GM12878 (cell line): ENCODE data around the gene C1QL4. TPM values are rescaled to one million over a fixed set of nuclear protein-coding genes. Genes with fewer than 3 reads are reported as not detected.

Experiments
- ATAC-seq: fragments of 200-7000 bp; cut with Tn5 transposase; 3 replicates; pipeline ENCODE4 v1.9.1; 2020; ENCODE audit warnings: mild to moderate bottlenecking, moderate library complexity
- BruUV-seq: library from RNA; stranded (reverse); fragments of 400-500 nt; replicated peaks from 2 replicates; lab custom pipeline; 2021; lab: Mats Ljungman, UMichigan
- CTCF ChIA-PET: fragments of 300-600 bp; sonication (Branson Sonifier 250); formaldehyde crosslinking; extraction: SDS; loops from one replicate; lab custom pipeline; 2021; ENCODE audit warnings: inconsistent platforms; lab: Yijun Ruan, JAX
- POLR2A ChIA-PET: fragments of 350-600 bp; formaldehyde crosslinking; extraction: SDS; loops from one replicate; lab custom pipeline; 2021; ENCODE audit warnings: inconsistent platforms; lab: Charles Lee
- RAD21 ChIA-PET: fragments of 300-600 bp; sonication (Branson Sonifier 250); formaldehyde crosslinking; loops from one replicate; lab custom pipeline; 2023; ENCODE audit warnings: antibody characterized with exemption; ENCODE audit not compliant: unreplicated experiment; lab: Charles Lee
- SMC1A ChIA-PET: fragments of 300-600 bp; sonication (Branson Sonifier 250); formaldehyde crosslinking; loops from one replicate; lab custom pipeline; 2023; ENCODE audit not compliant: unreplicated experiment, uncharacterized antibody; lab: Charles Lee
- DNase-seq: peaks from one replicate; pipeline ENCODE4 v3.0.0-alpha.2; 2011; ENCODE audit warnings: low read depth, low spot score
- FAIRE-seq: peaks from 3 replicates; lab custom pipeline; 2011; peaks lifted over from hg19 to GRCh38; lab: Jason Lieb, UNC
- H2AFZ ChIP-seq: 2 replicates; pipeline ENCODE4 v1.6.0; 2011; ENCODE audit warnings: low read depth, low read length, control low read depth; ENCODE audit not compliant: control insufficient read depth
- H3K27ac ChIP-seq: 2 replicates; pipeline ENCODE4 v1.5.1; 2011; ENCODE audit warnings: control low read depth; ENCODE audit not compliant: control insufficient read depth, insufficient read depth
- H3K27me3 ChIP-seq, 2 experiments: replicated peaks in 1 of 2; 2 replicates each; pipeline versions ENCODE4 v1.6.0 to v1.6.1; 2011; ENCODE audit warnings: low read length in 1 of 2; ENCODE audit not compliant: control insufficient read depth in 2 of 2, insufficient read depth in 2 of 2
- H3K36me3 ChIP-seq, 2 experiments: 2 replicates each; pipeline ENCODE4 v1.5.1; 2011; ENCODE audit warnings: low read length in 1 of 2; ENCODE audit not compliant: control insufficient read depth in 2 of 2, insufficient read depth in 2 of 2
- H3K4me1 ChIP-seq: 2 replicates; pipeline ENCODE4 v1.6.1; 2011; ENCODE audit warnings: mild to moderate bottlenecking, low read length, moderate library complexity, mixed read lengths; ENCODE audit not compliant: control insufficient read depth, insufficient read depth
- H3K4me2 ChIP-seq: 2 replicates; pipeline ENCODE4 v1.6.0; 2011; ENCODE audit warnings: control low read depth; ENCODE audit not compliant: control insufficient read depth, insufficient read depth
- H3K4me3 ChIP-seq: fragments of 200-600 bp; sonication (generic); 2 replicates; pipeline ENCODE4 v1.5.1; 2016
- H3K79me2 ChIP-seq: 2 replicates; pipeline ENCODE4 v1.6.0; 2011; ENCODE audit warnings: low read length; ENCODE audit not compliant: control insufficient read depth, insufficient read depth
- H3K9ac ChIP-seq: 2 replicates; pipeline ENCODE4 v1.8.0; 2011; ENCODE audit warnings: low read length, control low read depth, mixed read lengths; ENCODE audit not compliant: control insufficient read depth, insufficient read depth
- H3K9me3 ChIP-seq: replicated peaks from 3 replicates; pipeline ENCODE4 v1.5.1; 2011; ENCODE audit warnings: mild to moderate bottlenecking, low read length; ENCODE audit not compliant: control insufficient read depth, insufficient read depth
- H4K20me1 ChIP-seq: 2 replicates; pipeline ENCODE4 v1.6.0; 2011; ENCODE audit not compliant: control insufficient read depth, insufficient read depth
- LARP7 ChIP-seq: fragments of 450-650 bp; IDR thresholded peaks from 2 replicates; pipeline ENCODE4 v1.6.1; 2017; ENCODE audit warnings: mild to moderate bottlenecking
- WGBS: methylation state at CpG from one replicate; pipeline ENCODE4 v1.1.6; 2016; ENCODE audit warnings: low lambda C conversion rate; ENCODE audit not compliant: insufficient replicate concordance, insufficient coverage; ENCODE audit errors: missing lambda C conversion rate; 5-methylcytosine and 5-hydroxymethylcytosine counted together
- in situ Hi-C: fragments of 300-500 bp; cut with MboI; formaldehyde crosslinking; loops from 9 replicates; pipeline ENCODE4 v1.14.3; 2018; ENCODE audit warnings: mixed read lengths
- intact Hi-C: fragments of 100-400 bp; cut with micrococcal nuclease; formaldehyde crosslinking; loops from one replicate; pipeline ENCODE4 v1.14.2; 2022; ENCODE audit not compliant: unreplicated experiment
- polyA plus RNA-seq, 11 experiments: library from polyadenylated mRNA; depleted of rRNA in 4 of 11; unstranded in 6 of 11; stranded (reverse) in 5 of 11; fragments of >200 nt; fragmentation: Nextera tagmentation in 4 of 11; fragmentation: Illumina TruSeq in 1 of 11; extraction: Ambion mirVana in 4 of 11; extraction: Trizol in 1 of 11; gene quantifications; 1 replicate in 1 of 11; 2 replicates in 10 of 11; pipeline versions ENCODE4 v1.2.1 to v1.2.3, GENCODE V29; 2011 to 2016; ENCODE audit warnings: inconsistent platforms in 2 of 11, missing spikeins in 2 of 11, low read depth in 1 of 11
- total RNA-seq, 4 experiments: library from RNA; depleted of rRNA in 3 of 4; stranded (reverse); fragments of >200 nt in 3 of 4; fragmentation: Illumina TruSeq in 1 of 4; extraction: Trizol in 1 of 4; gene quantifications; 2 replicates each; pipeline versions ENCODE4 v1.2.1 to v1.2.3, GENCODE V29; 2013 to 2021
- TF ChIP-seq, protein P1 (sequence below): fragments of 450-650 bp; IDR thresholded peaks from 2 replicates; pipeline ENCODE4 v1.6.1; 2018; ENCODE audit warnings: mild to moderate bottlenecking, low read depth, moderate library complexity; ENCODE audit not compliant: partially characterized antibody

The C1QL4 gene
- total and polyA plus RNA-seq, 10 of the 15 experiments (the other 5 are each of a cell fraction or from before 2014, with no cell fraction given): 0.05 TPM; not detected in 9

GRCh38 chr12:49344486-49345050 is 7.6 kb upstream of the C1QL4 start:
- no peaks in the 10 kb centered on the region for H3K79me2 ChIP-seq
- in situ Hi-C loops (no loop called here), intact Hi-C loops (no loop called here)
- ChIA-PET RAD21 (interaction anchor here (0.7 kb wide), 1 partner anchor 14 kb away, joined by 3 read pairs; no protein-coding TSS in a partner anchor), POLR2A (interaction anchor here (0.7 kb wide), 1 partner anchor 85 kb away, joined by 8 read pairs; no protein-coding TSS in a partner anchor), CTCF (interaction anchor here (0.9 to 4.0 kb wide), 5 partner anchors 13 to 239 kb away, joined by 3 to 139 read pairs (median 4); partner anchors contain the start of genes PRPH and TROAP), SMC1A (no interaction called here)
- no TSS peak for BruUV-seq
- TF ChIP-seq, protein P1, sequence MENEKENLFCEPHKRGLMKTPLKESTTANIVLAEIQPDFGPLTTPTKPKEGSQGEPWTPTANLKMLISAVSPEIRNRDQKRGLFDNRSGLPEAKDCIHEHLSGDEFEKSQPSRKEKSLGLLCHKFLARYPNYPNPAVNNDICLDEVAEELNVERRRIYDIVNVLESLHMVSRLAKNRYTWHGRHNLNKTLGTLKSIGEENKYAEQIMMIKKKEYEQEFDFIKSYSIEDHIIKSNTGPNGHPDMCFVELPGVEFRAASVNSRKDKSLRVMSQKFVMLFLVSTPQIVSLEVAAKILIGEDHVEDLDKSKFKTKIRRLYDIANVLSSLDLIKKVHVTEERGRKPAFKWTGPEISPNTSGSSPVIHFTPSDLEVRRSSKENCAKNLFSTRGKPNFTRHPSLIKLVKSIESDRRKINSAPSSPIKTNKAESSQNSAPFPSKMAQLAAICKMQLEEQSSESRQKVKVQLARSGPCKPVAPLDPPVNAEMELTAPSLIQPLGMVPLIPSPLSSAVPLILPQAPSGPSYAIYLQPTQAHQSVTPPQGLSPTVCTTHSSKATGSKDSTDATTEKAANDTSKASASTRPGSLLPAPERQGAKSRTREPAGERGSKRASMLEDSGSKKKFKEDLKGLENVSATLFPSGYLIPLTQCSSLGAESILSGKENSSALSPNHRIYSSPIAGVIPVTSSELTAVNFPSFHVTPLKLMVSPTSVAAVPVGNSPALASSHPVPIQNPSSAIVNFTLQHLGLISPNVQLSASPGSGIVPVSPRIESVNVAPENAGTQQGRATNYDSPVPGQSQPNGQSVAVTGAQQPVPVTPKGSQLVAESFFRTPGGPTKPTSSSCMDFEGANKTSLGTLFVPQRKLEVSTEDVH: no peak
- no peak for TF ChIP-seq LARP7
- no peaks in the 10 kb centered on the region; the same call in none of the 2 replicates for H4K20me1 ChIP-seq
- H3K4me2 ChIP-seq: no peak overlapping the region; the same call in 1 of the 2 replicates
- H3K9ac ChIP-seq: no peak overlapping the region
- H3K36me3 ChIP-seq: no peaks in the 10 kb centered on the region
- peaks cover 18 to 36% of the 10 kb centered on the region in 2 experiments for H3K27me3 ChIP-seq
- H3K4me1 ChIP-seq: peaks cover 38% of the 10 kb centered on the region
- FAIRE-seq: no peak
- no peak overlapping the region for H3K27ac ChIP-seq
- no peaks in the 10 kb centered on the region for H3K9me3 ChIP-seq
- no peak overlapping the region for H3K4me3 ChIP-seq
- H2AFZ ChIP-seq: no peak overlapping the region
- 16% methylated on average over 10 of the region's 15 CpGs for WGBS
- DNase-seq: no peak
- ATAC-seq: no peak
